Activated CD4-positive, alpha-beta T cell treated with anti-CD3 and anti-CD28 coated beads, Interleukin-2, amount 50 U/mL, for 4 hours (primary cell): Measurements from ENCODE around the gene TIMP2.
A peak's percentile ranks its signal among the peaks of the same experiment; 100 is the strongest.

Source experiments
- DNase-seq, 2 experiments: peaks; one replicate each; pipeline ENCODE4 v3.0.0-alpha.2; 2020

Gene TIMP2

GRCh38 chr17:78828470-78829185 lies 96.6 kb downstream of the TIMP2 start:
- no peak for DNase-seq

- DNase-seq, result no peak
Observed at GRCh38 chr17:78826836-78827509, 98.2 kb downstream of the TIMP2 start.

- no peak for DNase-seq
Observed at GRCh38 chr17:78826421-78826820, 98.8 kb downstream of the TIMP2 start.

- no peak for DNase-seq
Observed at GRCh38 chr17:78825696-78826095, 99.5 kb downstream of the TIMP2 start.

- DNase-seq, result no peak
Observed at GRCh38 chr17:78824240-78824639, 100.9 kb downstream of the TIMP2 start.

GRCh38 chr17:78823282-78824046 lies 101.7 kb downstream of the TIMP2 start:
- DNase-seq, result no peak

GRCh38 chr17:78822552-78822951 lies 102.6 kb downstream of the TIMP2 start:
- no peak for DNase-seq

GRCh38 chr17:78821961-78822360 lies 103.2 kb downstream of the TIMP2 start:
- DNase-seq, result no peak

- DNase-seq, result no peak
Observed at GRCh38 chr17:78820841-78821240, 104.3 kb downstream of the TIMP2 start.

- no peak for DNase-seq
Observed at GRCh38 chr17:78819806-78820792, 105.1 kb downstream of the TIMP2 start.

GRCh38 chr17:78819402-78819801 lies 105.8 kb downstream of the TIMP2 start:
- no peak for DNase-seq

GRCh38 chr17:78818932-78819331 lies 106.3 kb downstream of the TIMP2 start:
- no peak for DNase-seq

GRCh38 chr17:78818152-78818846 lies 106.9 kb downstream of the TIMP2 start:
- DNase-seq, result no peak

GRCh38 chr17:78817123-78817522 lies 108.1 kb downstream of the TIMP2 start:
- DNase-seq, result peak; percentile 33 to 37

- no peak for DNase-seq
Observed at GRCh38 chr17:78815696-78816095, 109.5 kb downstream of the TIMP2 start.

GRCh38 chr17:78812855-78813254 lies 112.3 kb downstream of the TIMP2 start:
- no peak for DNase-seq

- DNase-seq, result no peak
Observed at GRCh38 chr17:78808163-78808562, 117.0 kb downstream of the TIMP2 start.

- DNase-seq, result no peak
Observed at GRCh38 chr17:78806451-78806850, 118.7 kb downstream of the TIMP2 start.

- peak; percentile 73 for DNase-seq
Observed at GRCh38 chr17:78805301-78805700, 119.9 kb downstream of the TIMP2 start.

GRCh38 chr17:78804777-78805176 lies 120.4 kb downstream of the TIMP2 start:
- DNase-seq, result no peak

- DNase-seq, result no peak
Observed at GRCh38 chr17:78803186-78803845, 121.9 kb downstream of the TIMP2 start.
